LHCN-M2 (cell line): Measurements from ENCODE around the gene PRRG4. TPM values are rescaled to one million over a fixed set of nuclear protein-coding genes. Genes with fewer than 3 reads are reported as not detected.

Experiments
- total RNA-seq: library from RNA; depleted of rRNA; stranded (reverse); fragments of >200 nt; gene quantifications from 2 replicates; pipeline ENCODE4 v1.2.3, GENCODE V29; 2014; rRNA removed

PRRG4 gene
- total RNA-seq, 1 experiment from 2014 or later: 1.3 TPM

Other genes with a start within 250 kb of the PRRG4 start
- gene EIF3M, start 246.1 kb upstream of the PRRG4 start, total RNA-seq: 616 and 708 TPM in 2 replicates
- not detected in 2 replicates for gene CCDC73, start 35.3 kb upstream of the PRRG4 start, total RNA-seq
- 24.3 and 30.2 TPM in 2 replicates for gene QSER1, start 62.9 kb downstream of the PRRG4 start, total RNA-seq
- gene DEPDC7, start 186.0 kb downstream of the PRRG4 start, total RNA-seq: 49.0 and 53.8 TPM in 2 replicates
- gene TCP11L1, start 209.6 kb downstream of the PRRG4 start, total RNA-seq: 32.6 and 37.5 TPM in 2 replicates